ENCODE results near the gene ZNF638. TPM values are rescaled to one million over a fixed set of nuclear protein-coding genes. Genes with fewer than 3 reads are reported as not detected.

Gene ZNF638
- total RNA-seq, 3 donors from 2014 or later (not counting 1 experiment from before 2014, with no cell fraction given): 104 to 126 (median 113) TPM

DNA sequence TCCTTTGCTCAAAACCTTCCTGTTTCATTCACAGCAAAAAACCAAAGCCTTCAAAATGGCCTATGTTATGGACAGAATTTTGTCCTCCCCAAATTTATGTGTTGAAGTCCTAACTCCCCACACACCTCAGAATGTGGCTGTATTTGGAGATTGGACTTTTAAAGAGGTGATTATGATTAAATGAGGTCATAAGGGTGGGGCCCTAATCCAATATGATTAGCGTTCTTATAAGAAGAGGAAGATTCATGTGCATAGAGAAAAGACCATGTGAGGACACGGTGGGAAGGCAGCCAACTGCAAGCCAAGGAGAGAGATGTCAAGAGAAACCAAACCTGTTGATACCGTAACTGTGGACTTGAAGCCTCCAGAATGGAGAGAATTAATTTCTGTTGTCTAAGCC is 4.6 kb upstream of the ZNF638 start:
- H3K4me1 Mint-ChIP-seq: peaks cover 8 to 15% of the 10 kb centered on the region in 2 donors
- H3K36me3 ChIP-seq (ENCODE audit: control insufficient read depth, insufficient read depth, low read length): no peaks in the 10 kb centered on the region
- H3K27ac ChIP-seq (ENCODE audit: low read length): no peak overlapping the region
- ATAC-seq: no peak
- no peaks in the 10 kb centered on the region for H3K27me3 ChIP-seq (ENCODE audit: control insufficient read depth, insufficient read depth, low read length)
- no peak overlapping the region for H3K4me3 ChIP-seq (ENCODE audit: low read length)
- H3K4me1 ChIP-seq (ENCODE audit: control insufficient read depth, insufficient read depth, low read length): peaks cover 5% of the 10 kb centered on the region
- H3K9me3 ChIP-seq (ENCODE audit: control insufficient read depth, insufficient read depth, low read length): no peaks in the 10 kb centered on the region
- H3K9me3 Mint-ChIP-seq: peaks cover 0 to 3% of the 10 kb centered on the region in 2 donors
- peaks cover 0 to 3% of the 10 kb centered on the region in 2 donors for H3K27me3 Mint-ChIP-seq (ENCODE audit: low read depth in 2 of 2)
- no peak overlapping the region for H3K27ac Mint-ChIP-seq
- intact Hi-C loops (cut with micrococcal nuclease): no loop called here
- no peak overlapping the region for H3K4me3 Mint-ChIP-seq
- H3K36me3 Mint-ChIP-seq: peaks cover 8% of the 10 kb centered on the region
- TF ChIP-seq, protein P1, sequence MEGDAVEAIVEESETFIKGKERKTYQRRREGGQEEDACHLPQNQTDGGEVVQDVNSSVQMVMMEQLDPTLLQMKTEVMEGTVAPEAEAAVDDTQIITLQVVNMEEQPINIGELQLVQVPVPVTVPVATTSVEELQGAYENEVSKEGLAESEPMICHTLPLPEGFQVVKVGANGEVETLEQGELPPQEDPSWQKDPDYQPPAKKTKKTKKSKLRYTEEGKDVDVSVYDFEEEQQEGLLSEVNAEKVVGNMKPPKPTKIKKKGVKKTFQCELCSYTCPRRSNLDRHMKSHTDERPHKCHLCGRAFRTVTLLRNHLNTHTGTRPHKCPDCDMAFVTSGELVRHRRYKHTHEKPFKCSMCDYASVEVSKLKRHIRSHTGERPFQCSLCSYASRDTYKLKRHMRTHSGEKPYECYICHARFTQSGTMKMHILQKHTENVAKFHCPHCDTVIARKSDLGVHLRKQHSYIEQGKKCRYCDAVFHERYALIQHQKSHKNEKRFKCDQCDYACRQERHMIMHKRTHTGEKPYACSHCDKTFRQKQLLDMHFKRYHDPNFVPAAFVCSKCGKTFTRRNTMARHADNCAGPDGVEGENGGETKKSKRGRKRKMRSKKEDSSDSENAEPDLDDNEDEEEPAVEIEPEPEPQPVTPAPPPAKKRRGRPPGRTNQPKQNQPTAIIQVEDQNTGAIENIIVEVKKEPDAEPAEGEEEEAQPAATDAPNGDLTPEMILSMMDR (IDR thresholded peaks at IDR 0.05): no peak
- no peak for DNase-seq
- WGBS (ENCODE audit: insufficient coverage): 97% methylated on average over 3 of the region's 3 CpGs

DNA sequence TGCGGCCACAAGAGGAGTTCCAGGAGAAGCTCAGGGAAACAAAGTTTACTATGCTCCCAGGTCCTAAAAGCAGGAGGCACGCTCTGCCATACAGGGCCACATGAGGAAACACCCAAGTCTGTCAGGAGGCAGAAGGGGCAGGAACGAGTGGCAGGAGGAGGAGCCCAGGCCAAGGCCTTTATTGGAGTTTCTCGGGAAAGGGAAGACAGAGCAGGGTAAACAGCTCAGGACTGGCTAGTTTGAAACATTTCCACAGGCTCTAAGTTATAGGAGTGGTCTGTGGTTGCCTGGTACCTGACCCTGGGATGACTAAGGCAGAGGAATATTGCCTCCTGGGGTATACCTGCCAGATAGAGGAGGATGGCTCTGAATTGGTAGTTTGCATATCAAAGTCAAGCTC is 3.7 kb upstream of the ZNF638 start:
- no peak for ATAC-seq
- Mint-ChIP-seq H3K36me3 (no peaks in the 10 kb centered on the region), H3K27ac (no peak overlapping the region)

DNA sequence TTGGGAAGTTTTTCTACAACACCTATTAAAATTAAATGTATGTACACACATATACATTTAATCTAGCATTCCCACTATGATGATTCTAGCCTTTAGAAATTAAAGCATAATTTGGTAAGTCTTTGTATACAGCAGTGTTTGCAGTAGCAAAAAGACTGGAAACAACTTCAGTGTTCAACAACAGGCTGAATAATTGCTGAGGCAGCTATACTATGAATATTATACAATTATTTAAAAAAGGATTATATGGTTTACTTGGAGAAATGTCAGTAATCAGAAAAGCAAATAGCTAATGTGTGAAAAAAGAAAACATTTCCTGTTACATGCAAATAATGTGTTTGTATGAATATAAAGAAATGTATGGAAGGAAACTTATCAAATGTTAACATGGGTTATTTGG is 1.4 kb upstream of the ZNF638 start:
- TF ChIP-seq, protein P1 (IDR thresholded peaks at IDR 0.05): no peak
- Histone ChIP-seq H3K4me3 (ENCODE audit: low read length) (no peak overlapping the region), H3K27me3 (ENCODE audit: control insufficient read depth, insufficient read depth, low read length) (no peaks in the 10 kb centered on the region), H3K4me1 (ENCODE audit: control insufficient read depth, insufficient read depth, low read length) (peaks cover 8% of the 10 kb centered on the region), H3K9me3 (ENCODE audit: control insufficient read depth, insufficient read depth, low read length) (no peaks in the 10 kb centered on the region), H3K36me3 (ENCODE audit: control insufficient read depth, insufficient read depth, low read length) (no peaks in the 10 kb centered on the region), H3K27ac (ENCODE audit: low read length) (no peak overlapping the region)
- Mint-ChIP-seq H3K27me3 (ENCODE audit: low read depth in 2 of 2) (peaks cover 0 to 3% of the 10 kb centered on the region in 2 donors), H3K36me3 (peaks cover 6% of the 10 kb centered on the region), H3K4me1 (peaks cover 33 to 41% of the 10 kb centered on the region in 2 donors), H3K9me3 (no peaks in the 10 kb centered on the region), H3K4me3 (peak overlapping the region; percentile 99), H3K27ac (peak overlapping the region; percentile 96 to 99)
- no peak for DNase-seq
- no peak for ATAC-seq
- intact Hi-C loops (cut with micrococcal nuclease): loop anchor here (5.0 kb wide), 2 partner anchors 38 to 263 kb away; partner anchors contain the start of gene NAGK

More for the DNA sequence above, 3.7 kb upstream of the ZNF638 start:
- Histone ChIP-seq H3K9me3 (ENCODE audit: control insufficient read depth, insufficient read depth, low read length) (no peaks in the 10 kb centered on the region), H3K27me3 (ENCODE audit: control insufficient read depth, insufficient read depth, low read length) (no peaks in the 10 kb centered on the region), H3K4me3 (ENCODE audit: low read length) (no peak overlapping the region), H3K36me3 (ENCODE audit: control insufficient read depth, insufficient read depth, low read length) (no peaks in the 10 kb centered on the region), H3K4me1 (ENCODE audit: control insufficient read depth, insufficient read depth, low read length) (peaks cover 5% of the 10 kb centered on the region), H3K27ac (ENCODE audit: low read length) (no peak overlapping the region)
- no peak overlapping the region for H3K4me3 Mint-ChIP-seq
- peaks cover 0 to 3% of the 10 kb centered on the region in 2 donors for H3K27me3 Mint-ChIP-seq (ENCODE audit: low read depth in 2 of 2)
- 89% methylated on average over 4 of the region's 4 CpGs for WGBS (ENCODE audit: insufficient coverage)
- no peaks in the 10 kb centered on the region for H3K9me3 Mint-ChIP-seq
- TF ChIP-seq, protein P1 (IDR thresholded peaks at IDR 0.05): no peak
- H3K4me1 Mint-ChIP-seq: peaks cover 17 to 24% of the 10 kb centered on the region in 2 donors
- intact Hi-C loops (cut with micrococcal nuclease): no loop called here
- no peak for DNase-seq

Measured in natural killer cell (primary cell).